ENCODE data around the gene COMT. TPM values are rescaled to one million over a fixed set of nuclear protein-coding genes. Genes with fewer than 3 reads are reported as not detected.

The COMT gene
- total RNA-seq, 1 experiment from 2014 or later = 30.8 TPM

DNA sequence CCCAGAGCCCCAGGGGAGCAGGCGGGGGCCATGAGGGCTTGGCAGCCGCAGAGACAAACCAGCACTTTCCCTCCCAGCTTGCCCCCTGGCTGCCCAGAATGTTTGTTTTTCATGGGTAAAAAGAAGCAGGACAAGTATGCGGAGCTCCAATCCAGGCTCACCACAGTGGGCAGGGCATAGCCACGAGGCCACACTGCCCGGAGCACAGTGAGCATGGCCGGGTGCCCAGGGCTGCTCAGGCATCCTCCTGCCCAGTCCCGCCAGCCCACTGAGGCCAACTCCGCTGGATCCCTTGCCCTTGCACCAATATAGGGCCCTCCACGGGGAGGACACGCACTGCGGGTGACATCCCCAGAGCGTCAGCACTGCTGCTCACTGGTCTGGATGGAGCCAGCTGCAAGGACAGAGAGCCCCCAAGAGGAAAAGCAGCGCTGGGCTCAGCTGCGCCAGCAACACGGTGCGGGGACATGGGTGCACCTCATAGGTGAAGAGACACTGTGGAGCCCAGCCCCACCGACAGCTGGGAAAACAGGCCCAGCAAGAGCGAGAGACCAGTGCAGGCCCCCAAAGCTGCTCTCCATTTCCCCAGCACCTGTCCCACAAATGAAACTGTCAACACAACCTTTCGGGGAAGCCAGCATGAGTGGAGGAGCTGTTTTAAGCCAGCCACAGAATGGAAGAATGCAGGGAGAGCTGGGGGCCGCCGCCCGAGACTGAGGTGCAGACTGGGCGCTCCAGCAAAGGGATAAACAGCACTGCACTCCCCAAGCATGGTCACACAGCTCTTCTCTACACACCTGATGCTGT is 50.3 kb downstream of the COMT start (continued):
- TF ChIP-seq, protein P1, sequence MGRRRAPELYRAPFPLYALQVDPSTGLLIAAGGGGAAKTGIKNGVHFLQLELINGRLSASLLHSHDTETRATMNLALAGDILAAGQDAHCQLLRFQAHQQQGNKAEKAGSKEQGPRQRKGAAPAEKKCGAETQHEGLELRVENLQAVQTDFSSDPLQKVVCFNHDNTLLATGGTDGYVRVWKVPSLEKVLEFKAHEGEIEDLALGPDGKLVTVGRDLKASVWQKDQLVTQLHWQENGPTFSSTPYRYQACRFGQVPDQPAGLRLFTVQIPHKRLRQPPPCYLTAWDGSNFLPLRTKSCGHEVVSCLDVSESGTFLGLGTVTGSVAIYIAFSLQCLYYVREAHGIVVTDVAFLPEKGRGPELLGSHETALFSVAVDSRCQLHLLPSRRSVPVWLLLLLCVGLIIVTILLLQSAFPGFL (CRISPR knock-in tag; IDR thresholded peaks at IDR 0.05; ENCODE audit: borderline replicate concordance) = no peak
- no peak for TF ChIP-seq STAT6 (CRISPR knock-in tag; conservative IDR thresholded peaks at IDR 0.05; ENCODE audit: low read depth)
- TF ChIP-seq, protein P2, sequence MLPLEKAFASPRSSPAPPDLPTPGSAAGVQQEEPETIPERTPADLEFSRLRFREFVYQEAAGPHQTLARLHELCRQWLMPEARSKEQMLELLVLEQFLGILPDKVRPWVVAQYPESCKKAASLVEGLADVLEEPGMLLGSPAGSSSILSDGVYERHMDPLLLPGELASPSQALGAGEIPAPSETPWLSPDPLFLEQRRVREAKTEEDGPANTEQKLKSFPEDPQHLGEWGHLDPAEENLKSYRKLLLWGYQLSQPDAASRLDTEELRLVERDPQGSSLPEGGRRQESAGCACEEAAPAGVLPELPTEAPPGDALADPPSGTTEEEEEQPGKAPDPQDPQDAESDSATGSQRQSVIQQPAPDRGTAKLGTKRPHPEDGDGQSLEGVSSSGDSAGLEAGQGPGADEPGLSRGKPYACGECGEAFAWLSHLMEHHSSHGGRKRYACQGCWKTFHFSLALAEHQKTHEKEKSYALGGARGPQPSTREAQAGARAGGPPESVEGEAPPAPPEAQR (CRISPR knock-in tag; IDR thresholded peaks at IDR 0.05) = no peak
- no peak for TF ChIP-seq SMAD4 (CRISPR knock-in tag; IDR thresholded peaks at IDR 0.05)
- TF ChIP-seq GRHL2 (CRISPR knock-in tag; IDR thresholded peaks at IDR 0.05; ENCODE audit: insufficient replicate concordance, severe bottlenecking) = no peak
- TF ChIP-seq NR2C2 (CRISPR knock-in tag; IDR thresholded peaks at IDR 0.05) = no peak
- no peak for TF ChIP-seq ARID4B (CRISPR knock-in tag; IDR thresholded peaks at IDR 0.05; ENCODE audit: borderline replicate concordance)
- TF ChIP-seq, protein P3, sequence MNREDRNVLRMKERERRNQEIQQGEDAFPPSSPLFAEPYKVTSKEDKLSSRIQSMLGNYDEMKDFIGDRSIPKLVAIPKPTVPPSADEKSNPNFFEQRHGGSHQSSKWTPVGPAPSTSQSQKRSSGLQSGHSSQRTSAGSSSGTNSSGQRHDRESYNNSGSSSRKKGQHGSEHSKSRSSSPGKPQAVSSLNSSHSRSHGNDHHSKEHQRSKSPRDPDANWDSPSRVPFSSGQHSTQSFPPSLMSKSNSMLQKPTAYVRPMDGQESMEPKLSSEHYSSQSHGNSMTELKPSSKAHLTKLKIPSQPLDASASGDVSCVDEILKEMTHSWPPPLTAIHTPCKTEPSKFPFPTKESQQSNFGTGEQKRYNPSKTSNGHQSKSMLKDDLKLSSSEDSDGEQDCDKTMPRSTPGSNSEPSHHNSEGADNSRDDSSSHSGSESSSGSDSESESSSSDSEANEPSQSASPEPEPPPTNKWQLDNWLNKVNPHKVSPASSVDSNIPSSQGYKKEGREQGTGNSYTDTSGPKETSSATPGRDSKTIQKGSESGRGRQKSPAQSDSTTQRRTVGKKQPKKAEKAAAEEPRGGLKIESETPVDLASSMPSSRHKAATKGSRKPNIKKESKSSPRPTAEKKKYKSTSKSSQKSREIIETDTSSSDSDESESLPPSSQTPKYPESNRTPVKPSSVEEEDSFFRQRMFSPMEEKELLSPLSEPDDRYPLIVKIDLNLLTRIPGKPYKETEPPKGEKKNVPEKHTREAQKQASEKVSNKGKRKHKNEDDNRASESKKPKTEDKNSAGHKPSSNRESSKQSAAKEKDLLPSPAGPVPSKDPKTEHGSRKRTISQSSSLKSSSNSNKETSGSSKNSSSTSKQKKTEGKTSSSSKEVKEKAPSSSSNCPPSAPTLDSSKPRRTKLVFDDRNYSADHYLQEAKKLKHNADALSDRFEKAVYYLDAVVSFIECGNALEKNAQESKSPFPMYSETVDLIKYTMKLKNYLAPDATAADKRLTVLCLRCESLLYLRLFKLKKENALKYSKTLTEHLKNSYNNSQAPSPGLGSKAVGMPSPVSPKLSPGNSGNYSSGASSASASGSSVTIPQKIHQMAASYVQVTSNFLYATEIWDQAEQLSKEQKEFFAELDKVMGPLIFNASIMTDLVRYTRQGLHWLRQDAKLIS (CRISPR knock-in tag; IDR thresholded peaks at IDR 0.05; ENCODE audit: borderline replicate concordance) = no peak

DNA sequence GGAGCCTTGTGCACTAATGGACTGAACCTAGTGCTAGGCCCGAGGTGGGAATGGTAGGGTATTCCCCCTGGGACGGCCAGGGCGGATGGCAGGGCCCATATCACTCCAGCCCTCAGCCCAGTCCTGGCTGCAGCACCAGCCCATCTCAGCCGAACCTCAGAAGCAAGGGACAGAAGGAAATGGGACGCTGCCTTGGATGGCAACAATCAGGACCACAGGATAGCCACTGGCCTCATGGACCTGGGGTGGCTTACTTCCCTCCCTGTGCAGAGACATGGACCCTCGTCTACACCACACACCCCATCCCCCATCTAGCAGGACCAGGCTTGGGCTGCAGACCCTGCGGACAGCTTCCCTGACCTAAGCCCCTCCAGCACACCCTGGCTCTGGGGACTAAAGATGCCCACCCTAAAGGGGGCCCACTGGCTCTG is 50.9 kb downstream of the COMT start:
- Mint-ChIP-seq H3K4me3 (no peak overlapping the region), H3K4me1 (no peaks in the 10 kb centered on the region), H3K27ac (no peak overlapping the region), H3K9me3 (no peaks in the 10 kb centered on the region), H3K27me3 (ENCODE audit: low read depth) (no peaks in the 10 kb centered on the region), H3K36me3 (no peaks in the 10 kb centered on the region)
- ATAC-seq = no peak
- TF ChIP-seq, protein P4, sequence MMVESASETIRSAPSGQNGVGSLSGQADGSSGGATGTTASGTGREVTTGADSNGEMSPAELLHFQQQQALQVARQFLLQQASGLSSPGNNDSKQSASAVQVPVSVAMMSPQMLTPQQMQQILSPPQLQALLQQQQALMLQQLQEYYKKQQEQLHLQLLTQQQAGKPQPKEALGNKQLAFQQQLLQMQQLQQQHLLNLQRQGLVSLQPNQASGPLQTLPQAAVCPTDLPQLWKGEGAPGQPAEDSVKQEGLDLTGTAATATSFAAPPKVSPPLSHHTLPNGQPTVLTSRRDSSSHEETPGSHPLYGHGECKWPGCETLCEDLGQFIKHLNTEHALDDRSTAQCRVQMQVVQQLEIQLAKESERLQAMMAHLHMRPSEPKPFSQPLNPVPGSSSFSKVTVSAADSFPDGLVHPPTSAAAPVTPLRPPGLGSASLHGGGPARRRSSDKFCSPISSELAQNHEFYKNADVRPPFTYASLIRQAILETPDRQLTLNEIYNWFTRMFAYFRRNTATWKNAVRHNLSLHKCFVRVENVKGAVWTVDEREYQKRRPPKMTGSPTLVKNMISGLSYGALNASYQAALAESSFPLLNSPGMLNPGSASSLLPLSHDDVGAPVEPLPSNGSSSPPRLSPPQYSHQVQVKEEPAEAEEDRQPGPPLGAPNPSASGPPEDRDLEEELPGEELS (CRISPR knock-in tag; IDR thresholded peaks at IDR 0.05) = no peak
- TF ChIP-seq ATF1 (CRISPR knock-in tag; IDR thresholded peaks at IDR 0.05) (no peak), ZNF121 (CRISPR knock-in tag; IDR thresholded peaks at IDR 0.05) (no peak), NFYB (CRISPR knock-in tag; conservative IDR thresholded peaks at IDR 0.05; ENCODE audit: low read depth) (no peak)
- DNase-seq (ENCODE audit: low spot score) = no peak
- CTCF ChIA-PET = interaction anchor here (0.6 to 1.7 kb wide), 4 partner anchors 20 to 39 kb away, joined by 3 to 7 read pairs (median 4); no protein-coding TSS in a partner anchor
- POLR2A ChIA-PET = no interaction called here

Measured in WTC11 (cell line).